Germinal center (tissue), 1 donor: Measurements from ENCODE around the gene FGF14.

Experiments
- DNase-seq: peaks from one replicate; pipeline ENCODE4 v3.0.0; 2012; ENCODE audit warnings: mixed read lengths, low spot score

The FGF14 gene

DNA sequence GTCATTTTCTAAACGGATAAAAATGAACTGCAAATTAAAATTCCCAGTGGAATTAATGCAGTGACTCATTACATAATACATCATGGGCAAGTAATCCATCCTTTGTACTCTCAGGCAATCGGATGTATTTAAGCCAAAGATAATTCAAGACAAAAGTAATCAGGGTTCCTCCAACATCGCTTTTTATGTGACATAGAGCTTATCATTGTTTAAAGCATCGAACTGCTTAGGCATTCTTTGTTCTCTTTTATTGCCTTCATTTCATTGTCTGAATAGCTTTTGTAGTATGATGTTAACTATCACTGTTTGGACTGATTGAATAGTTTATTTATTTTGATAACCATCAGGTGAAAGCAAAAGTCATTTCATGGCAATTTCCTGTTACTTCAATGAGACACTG, 740.0 kb downstream of the FGF14 start:
- no peak for DNase-seq
